D721Med (cell line): ENCODE results near the gene FOXP4.

ENCODE experiments used
- DNase-seq: peaks from one replicate; pipeline ENCODE4 v3.0.0; 2011; ENCODE audit warnings: low spot score; ENCODE audit not compliant: insufficient read length
- FAIRE-seq: peaks from 2 replicates; lab custom pipeline; 2011; peaks lifted over from hg19 to GRCh38; lab: Jason Lieb, UNC
- TF ChIP-seq, protein P1 (sequence below): IDR thresholded peaks from 2 replicates; pipeline ENCODE4 v1.5.1; 2012; ENCODE audit warnings: mild to moderate bottlenecking, control low read depth; ENCODE audit not compliant: insufficient read depth; ENCODE audit errors: missing control alignments

FOXP4 gene

GRCh38 chr6:41644297-41644879, 98.2 kb downstream of the FOXP4 start:
- DNase-seq (peak; percentile 58), FAIRE-seq (no peak)
- TF ChIP-seq, protein P1, sequence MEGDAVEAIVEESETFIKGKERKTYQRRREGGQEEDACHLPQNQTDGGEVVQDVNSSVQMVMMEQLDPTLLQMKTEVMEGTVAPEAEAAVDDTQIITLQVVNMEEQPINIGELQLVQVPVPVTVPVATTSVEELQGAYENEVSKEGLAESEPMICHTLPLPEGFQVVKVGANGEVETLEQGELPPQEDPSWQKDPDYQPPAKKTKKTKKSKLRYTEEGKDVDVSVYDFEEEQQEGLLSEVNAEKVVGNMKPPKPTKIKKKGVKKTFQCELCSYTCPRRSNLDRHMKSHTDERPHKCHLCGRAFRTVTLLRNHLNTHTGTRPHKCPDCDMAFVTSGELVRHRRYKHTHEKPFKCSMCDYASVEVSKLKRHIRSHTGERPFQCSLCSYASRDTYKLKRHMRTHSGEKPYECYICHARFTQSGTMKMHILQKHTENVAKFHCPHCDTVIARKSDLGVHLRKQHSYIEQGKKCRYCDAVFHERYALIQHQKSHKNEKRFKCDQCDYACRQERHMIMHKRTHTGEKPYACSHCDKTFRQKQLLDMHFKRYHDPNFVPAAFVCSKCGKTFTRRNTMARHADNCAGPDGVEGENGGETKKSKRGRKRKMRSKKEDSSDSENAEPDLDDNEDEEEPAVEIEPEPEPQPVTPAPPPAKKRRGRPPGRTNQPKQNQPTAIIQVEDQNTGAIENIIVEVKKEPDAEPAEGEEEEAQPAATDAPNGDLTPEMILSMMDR, result no peak

DNA sequence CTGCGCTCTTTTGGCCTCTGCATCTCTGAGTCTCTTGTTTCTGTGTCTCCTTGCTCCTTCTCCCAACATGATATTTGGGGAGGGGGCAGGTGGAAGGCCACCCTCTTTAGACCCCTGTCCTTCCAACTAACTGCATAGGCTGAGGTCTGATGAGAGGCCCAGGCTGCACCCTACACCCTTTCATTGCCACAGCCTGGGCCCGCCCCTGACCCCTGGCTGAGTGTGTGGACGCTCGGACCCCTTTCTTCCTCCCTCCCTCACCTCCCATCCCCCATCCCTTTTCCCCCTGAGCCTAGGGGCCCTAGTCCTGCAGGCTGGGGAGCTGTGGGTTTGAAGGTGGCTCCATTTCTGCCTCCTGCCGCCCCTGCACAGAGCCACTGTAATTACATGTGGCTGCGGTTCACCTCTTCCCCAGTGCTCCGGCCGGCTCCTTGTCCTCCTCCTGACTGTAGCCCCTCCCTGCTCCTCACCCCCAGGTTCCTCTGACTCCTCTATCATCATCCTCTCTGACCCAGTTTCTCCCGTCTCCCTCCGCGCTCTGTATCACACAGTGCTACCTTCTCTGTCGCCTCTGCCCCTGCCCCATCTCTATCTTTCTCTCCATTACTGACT, 98.9 kb downstream of the FOXP4 start:
- TF ChIP-seq, protein P1, result no peak
- no peak for FAIRE-seq
- DNase-seq, result no peak

- TF ChIP-seq, protein P1, result no peak
- FAIRE-seq, result no peak
- no peak for DNase-seq
These were observed 100.0 kb downstream of the FOXP4 start for GRCh38 chr6:41646026-41646795.

DNA sequence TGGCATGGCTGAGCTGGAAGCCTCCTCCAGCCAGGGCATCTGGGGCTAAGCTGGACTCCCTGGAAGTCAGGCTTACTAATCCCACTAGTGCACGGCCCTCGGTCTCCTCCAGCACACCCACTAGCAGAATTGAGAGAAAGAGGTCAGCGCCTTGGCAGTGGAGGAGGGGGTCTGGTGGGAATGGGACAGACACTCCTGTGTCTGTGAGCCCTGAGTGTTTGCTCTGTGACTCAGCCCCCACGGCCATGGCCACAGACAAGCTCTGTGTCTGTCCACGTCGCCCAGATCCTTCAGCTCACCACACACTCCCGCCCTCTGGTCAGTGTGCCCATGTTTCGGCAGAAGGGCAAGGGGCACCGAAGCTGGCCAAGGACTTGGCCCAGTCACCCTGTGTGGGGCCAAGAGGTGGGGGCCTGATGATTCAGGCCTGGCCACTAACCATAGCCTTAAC, 100.9 kb downstream of the FOXP4 start:
- FAIRE-seq (no peak), DNase-seq (no peak)
- TF ChIP-seq, protein P1, result no peak

- DNase-seq (no peak), FAIRE-seq (no peak)
- TF ChIP-seq, protein P1, result no peak
These were observed 101.9 kb downstream of the FOXP4 start for GRCh38 chr6:41648070-41648585.

GRCh38 chr6:41648921-41649320, 102.7 kb downstream of the FOXP4 start:
- FAIRE-seq (no peak), DNase-seq (no peak)
- TF ChIP-seq, protein P1, result no peak
